ENCODE data around the gene CCDC170. TPM values are rescaled to one million over a fixed set of nuclear protein-coding genes. Genes with fewer than 3 reads are reported as not detected.

CCDC170 gene
- total RNA-seq, 1 donor from 2014 or later: 0.31 TPM

DNA sequence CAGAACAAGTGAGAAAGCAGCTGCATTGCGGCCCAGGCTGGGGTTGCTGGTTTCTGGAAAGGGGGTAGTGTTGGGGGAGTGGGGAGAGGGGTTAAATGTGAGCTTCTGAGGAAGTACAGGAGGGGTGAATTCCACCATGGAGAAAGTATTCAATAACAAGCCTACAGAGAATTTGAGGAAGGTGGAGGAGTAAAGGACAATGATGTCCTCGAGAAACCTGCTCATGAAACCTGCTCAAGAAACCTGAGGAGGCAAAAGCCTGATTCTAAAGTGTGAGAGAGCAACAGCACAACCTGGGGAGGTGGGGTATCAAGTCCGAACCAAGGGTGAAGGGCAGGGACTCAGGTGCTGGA lies 175.4 kb downstream of the CCDC170 start:
- no peaks in the 10 kb centered on the region for H3K9me3 Mint-ChIP-seq (ENCODE audit: unreplicated experiment)
- no peak overlapping the region for H3K4me3 Mint-ChIP-seq (ENCODE audit: unreplicated experiment)
- H3K4me1 Mint-ChIP-seq (ENCODE audit: unreplicated experiment): no peaks in the 10 kb centered on the region
- H3K27me3 Mint-ChIP-seq (ENCODE audit: unreplicated experiment): no peaks in the 10 kb centered on the region
- TF ChIP-seq, protein P1, sequence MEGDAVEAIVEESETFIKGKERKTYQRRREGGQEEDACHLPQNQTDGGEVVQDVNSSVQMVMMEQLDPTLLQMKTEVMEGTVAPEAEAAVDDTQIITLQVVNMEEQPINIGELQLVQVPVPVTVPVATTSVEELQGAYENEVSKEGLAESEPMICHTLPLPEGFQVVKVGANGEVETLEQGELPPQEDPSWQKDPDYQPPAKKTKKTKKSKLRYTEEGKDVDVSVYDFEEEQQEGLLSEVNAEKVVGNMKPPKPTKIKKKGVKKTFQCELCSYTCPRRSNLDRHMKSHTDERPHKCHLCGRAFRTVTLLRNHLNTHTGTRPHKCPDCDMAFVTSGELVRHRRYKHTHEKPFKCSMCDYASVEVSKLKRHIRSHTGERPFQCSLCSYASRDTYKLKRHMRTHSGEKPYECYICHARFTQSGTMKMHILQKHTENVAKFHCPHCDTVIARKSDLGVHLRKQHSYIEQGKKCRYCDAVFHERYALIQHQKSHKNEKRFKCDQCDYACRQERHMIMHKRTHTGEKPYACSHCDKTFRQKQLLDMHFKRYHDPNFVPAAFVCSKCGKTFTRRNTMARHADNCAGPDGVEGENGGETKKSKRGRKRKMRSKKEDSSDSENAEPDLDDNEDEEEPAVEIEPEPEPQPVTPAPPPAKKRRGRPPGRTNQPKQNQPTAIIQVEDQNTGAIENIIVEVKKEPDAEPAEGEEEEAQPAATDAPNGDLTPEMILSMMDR (IDR thresholded peaks at IDR 0.05; ENCODE audit: unreplicated experiment): no peak
- H3K36me3 Mint-ChIP-seq (ENCODE audit: low read depth, unreplicated experiment): no peaks in the 10 kb centered on the region
- H3K27ac Mint-ChIP-seq (ENCODE audit: unreplicated experiment): no peak overlapping the region
- no peak for DNase-seq (ENCODE audit: low spot score)

- H3K4me1 Mint-ChIP-seq (ENCODE audit: unreplicated experiment): no peaks in the 10 kb centered on the region
- no peak overlapping the region for H3K27ac Mint-ChIP-seq (ENCODE audit: unreplicated experiment)
- TF ChIP-seq, protein P1 (IDR thresholded peaks at IDR 0.05; ENCODE audit: unreplicated experiment): no peak
Measured at GRCh38 chr6:151670116-151670515, 176.3 kb downstream of the CCDC170 start.

More at GRCh38 chr6:151670116-151670515, 176.3 kb downstream of the CCDC170 start:
- H3K9me3 Mint-ChIP-seq (ENCODE audit: unreplicated experiment): no peaks in the 10 kb centered on the region
- DNase-seq (ENCODE audit: low spot score): no peak
- no peak overlapping the region for H3K4me3 Mint-ChIP-seq (ENCODE audit: unreplicated experiment)
- H3K27me3 Mint-ChIP-seq (ENCODE audit: unreplicated experiment): no peaks in the 10 kb centered on the region
- no peaks in the 10 kb centered on the region for H3K36me3 Mint-ChIP-seq (ENCODE audit: low read depth, unreplicated experiment)

Other genes starting within 250 kb of the CCDC170 start
- 11.6 TPM for gene ZBTB2, start 102.5 kb upstream of the CCDC170 start, total RNA-seq (ENCODE audit: unreplicated experiment)
- gene RMND1, start 41.9 kb upstream of the CCDC170 start, total RNA-seq (ENCODE audit: unreplicated experiment): 18.7 TPM

Measured in endothelial cell (in vitro differentiated cells).